Fibroblast of the aortic adventitia (primary cell): Measurements from ENCODE around the gene ANTXR2. TPM values are rescaled to one million over a fixed set of nuclear protein-coding genes. Genes with fewer than 3 reads are reported as not detected.

Experiments
- DNase-seq: peaks from one replicate; pipeline ENCODE4 v3.0.0-alpha.2; 2010; ENCODE audit warnings: low read depth
- H3K4me3 ChIP-seq: 2 replicates; pipeline ENCODE4 v1.5.1; 2011; ENCODE audit warnings: low read depth, mild to moderate bottlenecking, control low read depth, low read length, moderate library complexity
- CTCF ChIP-seq: IDR thresholded peaks from 2 replicates; pipeline ENCODE4 v1.5.1; 2011; ENCODE audit warnings: mild to moderate bottlenecking, low read length, control low read depth, inconsistent platforms; ENCODE audit not compliant: insufficient read depth
- total RNA-seq: library from RNA; depleted of rRNA; stranded (reverse); fragments of >200 nt; gene quantifications from 2 replicates; pipeline ENCODE4 v1.2.3, GENCODE V29; 2012; ENCODE audit warnings: low replicate concordance

The ANTXR2 gene
- total RNA-seq, 1 donor, result 183 TPM

GRCh38 chr4:80076681-80077080 lies 3.7 kb upstream of the ANTXR2 start:
- H3K4me3 ChIP-seq, result no peak overlapping the region
- DNase-seq, result peak; percentile 40
- no peak for TF ChIP-seq CTCF

GRCh38 chr4:80075995-80076675 lies 3.1 kb upstream of the ANTXR2 start:
- DNase-seq, result no peak
- no peak overlapping the region for H3K4me3 ChIP-seq
- TF ChIP-seq CTCF, result no peak

- no peak for DNase-seq
- no peak for TF ChIP-seq CTCF
- no peak overlapping the region for H3K4me3 ChIP-seq
These were observed 1.6 kb upstream of the ANTXR2 start for GRCh38 chr4:80074651-80075050.

GRCh38 chr4:80074069-80074468 lies 1.0 kb upstream of the ANTXR2 start:
- DNase-seq, result no peak
- no peak overlapping the region for H3K4me3 ChIP-seq
- no peak for TF ChIP-seq CTCF

GRCh38 chr4:80073473-80074008 lies 512 bp upstream of the ANTXR2 start:
- no peak for TF ChIP-seq CTCF
- peak overlapping the region; percentile 87 for H3K4me3 ChIP-seq
- DNase-seq, result no peak

- H3K4me3 ChIP-seq, result peak overlapping the region; percentile 87
- DNase-seq, result no peak
- no peak for TF ChIP-seq CTCF
These were observed 743 bp downstream of the ANTXR2 start for GRCh38 chr4:80072228-80072743.
